OCI-LY3 (cell line): Measurements from ENCODE around the gene AATK.

Experiments
- H2AFZ ChIP-seq: fragments of 200-600, 300-600 bp; shearing (Covaris generic); 2 replicates; pipeline ENCODE4 v1.6.0; 2014; ENCODE audit warnings: antibody characterized with exemption, low read depth, low read length
- H3K27ac ChIP-seq: fragments of 200-600, 300-600 bp; sonication (generic); 2 replicates; pipeline ENCODE4 v1.5.1; 2014; ENCODE audit warnings: mild to moderate bottlenecking, low read length, moderate library complexity, mixed read lengths
- H3K27me3 ChIP-seq: fragments of 200-600, 300-600 bp; sonication (generic); 2 replicates; pipeline ENCODE4 v1.6.1; 2014; ENCODE audit warnings: low read depth, low read length, mixed read lengths
- H3K36me3 ChIP-seq: fragments of 200-600, 300-600 bp; sonication (generic); replicated peaks from 2 replicates; pipeline ENCODE3; 2014; ENCODE audit warnings: low read depth, low read length, mixed read lengths
- H3K4me1 ChIP-seq: fragments of 300-600, 200-600 bp; sonication (generic); 2 replicates; pipeline ENCODE4 v1.6.1; 2014; ENCODE audit warnings: low read length, mixed read lengths
- H3K4me2 ChIP-seq: fragments of 200-600, 300-600 bp; sonication (generic); 2 replicates; pipeline ENCODE4 v1.6.1; 2014; ENCODE audit warnings: low read length, mixed read lengths
- H3K4me3 ChIP-seq: fragments of 300-600, 200-600 bp; sonication (generic); 2 replicates; pipeline ENCODE4 v1.5.1; 2014; ENCODE audit warnings: antibody characterized with exemption, mild to moderate bottlenecking, low read length, moderate library complexity
- H3K79me2 ChIP-seq: fragments of 300-600, 200-600 bp; shearing (Covaris generic); 2 replicates; pipeline ENCODE4 v1.6.1; 2014; ENCODE audit warnings: mild to moderate bottlenecking, low read length, mixed read lengths
- H3K9ac ChIP-seq: fragments of 300-600, 200-600 bp; shearing (Covaris generic); 2 replicates; pipeline ENCODE4 v1.6.0; 2014; ENCODE audit warnings: mild to moderate bottlenecking, low read length, moderate library complexity
- H3K9me3 ChIP-seq: fragments of 200-600, 300-600 bp; shearing (Covaris generic); 2 replicates; pipeline ENCODE4 v1.6.1; 2014; ENCODE audit warnings: low read length, mixed read lengths; ENCODE audit not compliant: insufficient read depth
- H4K20me1 ChIP-seq: fragments of 200-600, 300-600 bp; sonication (generic); 2 replicates; pipeline ENCODE4 v1.6.1; 2016; ENCODE audit warnings: low read length, mixed read lengths; ENCODE audit not compliant: insufficient read depth
- CTCF ChIP-seq: fragments of 200-600, 300-600 bp; sonication (generic); IDR thresholded peaks from 2 replicates; pipeline ENCODE4 v1.5.1; 2014; ENCODE audit warnings: antibody characterized with exemption, low read length, low read depth
- EZH2phosphoT487 ChIP-seq: fragments of 200-600 bp; shearing (Covaris generic); IDR thresholded peaks from 2 replicates; pipeline ENCODE4 v1.6.1; 2018; ENCODE audit warnings: antibody characterized with exemption, mixed run types, low read depth

The AATK gene

GRCh38 chr17:81202318-81202717 lies 36.3 kb upstream of the AATK start:
- Histone ChIP-seq H3K9ac (no peak overlapping the region), H3K36me3 (no peaks in the 10 kb centered on the region), H2AFZ (no peak overlapping the region), H3K27me3 (no peaks in the 10 kb centered on the region), H3K79me2 (no peaks in the 10 kb centered on the region), H4K20me1 (no peaks in the 10 kb centered on the region), H3K4me3 (no peak overlapping the region), H3K4me1 (no peaks in the 10 kb centered on the region), H3K27ac (no peak overlapping the region), H3K4me2 (no peak overlapping the region), H3K9me3 (no peaks in the 10 kb centered on the region)
- TF ChIP-seq CTCF, result no peak
- TF ChIP-seq EZH2phosphoT487, result no peak

GRCh38 chr17:81200695-81201580 lies 34.9 kb upstream of the AATK start:
- Histone ChIP-seq H3K4me3 (no peak overlapping the region), H3K9ac (no peak overlapping the region), H4K20me1 (no peaks in the 10 kb centered on the region), H3K27ac (no peak overlapping the region), H3K79me2 (no peaks in the 10 kb centered on the region), H3K4me2 (no peak overlapping the region), H3K4me1 (no peaks in the 10 kb centered on the region), H2AFZ (no peak overlapping the region), H3K9me3 (no peaks in the 10 kb centered on the region), H3K27me3 (no peaks in the 10 kb centered on the region), H3K36me3 (no peaks in the 10 kb centered on the region)
- TF ChIP-seq EZH2phosphoT487 (no peak), CTCF (peak; percentile 24; the same call in 1 of the 2 replicates)

- H2AFZ ChIP-seq, result no peak overlapping the region
Observed at GRCh38 chr17:81200201-81200600, 34.2 kb upstream of the AATK start.

More at GRCh38 chr17:81200201-81200600, 34.2 kb upstream of the AATK start:
- Histone ChIP-seq H3K4me2 (no peak overlapping the region), H3K4me3 (no peak overlapping the region), H3K9ac (no peak overlapping the region), H3K9me3 (no peaks in the 10 kb centered on the region), H3K27me3 (no peaks in the 10 kb centered on the region), H3K79me2 (no peaks in the 10 kb centered on the region), H3K4me1 (no peaks in the 10 kb centered on the region), H3K27ac (no peak overlapping the region), H4K20me1 (no peaks in the 10 kb centered on the region), H3K36me3 (no peaks in the 10 kb centered on the region)
- TF ChIP-seq EZH2phosphoT487 (no peak), CTCF (no peak)
